Measurements from ENCODE around the gene VCX2. TPM values are rescaled to one million over a fixed set of nuclear protein-coding genes. Genes with fewer than 3 reads are reported as not detected.
"Not testable (repeated sequence)": the region's sequence is repeated elsewhere in the genome, so short reads cannot be mapped to it uniquely, and the experiment has no call there.

VCX2 gene
- total RNA-seq: not detected in 2 replicates
- not detected for polyA plus RNA-seq (2012)

DNA sequence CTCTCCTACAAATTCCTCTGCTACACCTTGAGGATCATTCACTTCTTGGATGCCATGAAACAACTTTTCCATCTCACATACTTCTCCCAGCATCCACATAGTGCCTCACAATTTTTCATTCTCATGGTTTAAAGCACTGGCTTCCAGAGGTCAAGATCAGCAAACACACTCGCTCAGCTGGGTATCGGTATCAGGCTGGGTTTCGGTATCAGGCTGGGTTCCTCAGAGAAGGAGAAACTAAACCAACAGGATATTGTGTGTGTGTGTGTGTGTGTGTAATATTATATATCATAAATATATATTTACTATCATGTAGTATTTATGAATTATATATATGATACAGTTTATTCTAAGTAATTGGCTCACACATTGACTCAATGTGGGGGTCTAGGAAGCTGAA lies at the start of gene VCX2:
VCX2 (minus strand) TSS at position 99 of the 400 bp plus-strand sequence. CDS start 624 bp downstream, outside the sequence.
- not testable (repeated sequence) for DNase-seq (ENCODE audit: low read depth)

DNA sequence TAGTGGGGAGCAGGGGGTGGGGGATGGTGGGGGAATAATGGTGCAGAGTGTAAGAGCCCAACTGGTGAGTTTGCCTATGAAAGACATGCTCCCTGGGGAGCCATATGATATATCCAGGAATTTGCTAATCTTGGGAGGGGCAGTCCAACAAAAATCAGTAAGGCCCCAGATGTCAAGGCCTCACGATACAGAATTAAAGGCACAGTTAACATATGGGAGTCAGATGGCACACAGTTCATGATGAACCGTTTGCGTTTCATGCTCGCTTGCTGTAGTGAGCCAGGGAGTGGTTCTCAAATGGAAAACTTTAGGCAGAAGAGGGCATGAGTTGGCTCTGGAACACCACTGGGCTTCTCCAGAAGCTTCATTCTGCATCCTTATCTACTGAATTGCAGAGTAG lies 33.9 kb upstream of the VCX2 start:
- no peak for DNase-seq (ENCODE audit: low read depth)

DNA sequence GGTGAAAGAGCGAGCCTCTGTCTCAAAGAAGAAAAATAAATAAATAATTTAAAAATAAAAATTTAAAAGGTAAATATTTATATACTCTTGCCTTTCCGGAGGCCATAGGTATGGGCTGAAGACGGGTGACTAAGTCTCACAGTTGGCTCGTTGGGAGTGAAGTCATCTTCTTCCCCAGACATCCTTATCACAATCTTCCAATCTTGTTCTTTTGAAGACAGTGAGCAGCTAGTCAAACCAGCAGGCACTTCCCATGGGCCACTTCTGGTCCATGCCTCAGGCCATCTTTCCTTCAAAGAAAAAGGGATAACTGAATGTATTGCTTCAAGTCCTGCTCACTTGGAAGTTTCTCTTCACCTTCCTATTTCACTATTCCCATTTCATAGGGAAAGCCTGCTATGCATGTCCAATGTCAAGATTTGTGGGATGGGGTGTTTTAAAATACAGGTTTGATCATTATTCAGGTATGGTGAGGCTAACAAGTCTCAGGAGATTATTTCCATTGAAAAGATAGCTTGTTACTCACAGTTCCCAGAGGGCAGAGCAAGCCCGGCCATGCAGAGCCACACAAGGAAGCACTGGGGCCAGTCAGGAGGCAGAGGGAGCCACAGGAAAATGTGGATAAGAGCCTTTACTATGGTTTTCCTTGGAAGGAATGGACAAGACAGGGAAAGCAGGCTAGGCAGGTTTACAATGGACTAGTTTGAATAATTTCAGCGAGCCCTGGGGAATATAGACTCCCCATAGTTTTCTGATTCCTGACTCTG lies 33.3 kb upstream of the VCX2 start:
- DNase-seq (ENCODE audit: low read depth): no peak

DNA sequence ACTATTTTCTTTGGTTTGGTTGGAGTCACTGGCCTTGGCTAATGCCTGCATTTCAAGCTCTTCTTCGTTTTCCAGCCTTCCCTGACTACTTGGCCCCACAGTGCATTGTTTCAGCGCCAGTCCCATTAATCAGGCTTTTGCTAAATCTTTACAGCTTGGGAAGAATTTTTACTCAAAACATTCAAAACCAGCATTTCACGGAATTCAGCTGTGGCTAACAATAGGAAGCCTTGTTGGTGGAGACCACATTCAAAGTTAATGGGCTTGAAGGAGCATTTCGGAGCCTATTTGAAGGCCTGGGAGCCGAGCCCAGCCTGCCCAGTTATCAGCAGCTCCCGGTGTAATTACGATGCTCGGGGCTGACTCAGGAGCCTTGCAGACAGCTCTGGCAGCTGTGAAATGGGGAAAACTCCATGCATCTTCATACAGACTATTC lies 30.8 kb upstream of the VCX2 start:
- no peak for DNase-seq (ENCODE audit: low read depth)

DNA sequence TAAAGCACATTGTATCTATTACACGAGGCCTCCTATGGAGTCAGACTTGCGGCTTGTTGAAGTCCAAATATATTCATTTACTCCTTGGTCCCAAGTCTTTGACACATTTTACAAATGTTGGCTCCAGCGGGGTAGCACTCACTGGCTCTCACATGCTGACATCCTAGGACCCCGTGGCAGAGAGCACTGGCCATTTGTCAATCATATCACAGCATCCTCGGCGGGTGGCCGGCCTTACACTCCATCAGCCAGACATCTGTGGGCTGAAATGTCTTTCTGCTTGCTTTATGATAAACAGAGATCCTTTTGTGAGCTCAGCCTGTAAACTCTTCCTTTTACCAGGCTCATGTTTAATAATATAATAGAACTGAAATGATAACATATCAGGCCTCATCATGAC lies 25.7 kb upstream of the VCX2 start:
- no peak for DNase-seq (ENCODE audit: low read depth)

- no peak for DNase-seq (ENCODE audit: low read depth)
These were observed 23.1 kb upstream of the VCX2 start for GRCh38 chrX:8194216-8194615.

DNA sequence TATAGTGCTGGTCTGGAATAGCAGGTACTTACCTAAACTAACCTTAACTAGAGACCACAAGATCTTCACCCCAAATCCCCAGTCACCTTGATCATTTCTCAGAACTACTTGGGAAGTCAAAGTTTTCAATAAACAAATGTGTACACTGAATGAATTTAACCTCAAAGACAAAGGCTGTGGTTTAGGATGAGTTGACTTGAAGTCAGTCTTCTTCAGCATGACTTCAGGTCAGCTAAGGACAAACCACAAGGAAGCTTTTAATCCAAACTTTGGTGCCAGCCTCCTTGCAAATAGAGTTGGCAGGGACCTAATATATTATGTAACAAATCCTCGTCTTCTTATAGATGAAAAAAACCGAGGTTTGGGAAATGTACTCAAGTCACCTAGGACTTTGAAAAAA lies 21.2 kb upstream of the VCX2 start:
- no peak for DNase-seq (ENCODE audit: low read depth)

- no peak for DNase-seq (ENCODE audit: low read depth)
These were observed 20.0 kb upstream of the VCX2 start for GRCh38 chrX:8191022-8191421.

GRCh38 chrX:8190341-8190830 lies 19.3 kb upstream of the VCX2 start:
- DNase-seq (ENCODE audit: low read depth): no peak

GRCh38 chrX:8189096-8189830 lies 18.2 kb upstream of the VCX2 start:
- no peak for DNase-seq (ENCODE audit: low read depth)

DNA sequence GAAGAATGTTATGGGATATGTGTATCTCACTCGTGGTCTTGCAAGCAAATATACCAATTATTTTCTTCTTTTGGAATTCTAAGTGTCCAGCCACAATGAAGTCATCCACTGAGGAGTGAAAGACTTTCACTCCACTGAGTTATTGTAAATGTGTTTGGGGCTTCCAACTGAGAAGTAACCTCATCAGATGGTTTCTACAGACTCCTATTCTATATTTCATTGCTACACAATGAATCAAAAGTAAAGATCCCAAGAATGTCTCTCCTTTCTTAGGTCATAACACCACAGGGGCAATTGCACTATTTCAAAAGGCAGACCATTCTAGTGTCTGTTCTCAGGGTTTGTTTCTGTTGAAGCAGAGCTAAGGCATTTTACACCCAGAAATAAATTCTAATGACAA lies 12.3 kb upstream of the VCX2 start:
- DNase-seq (ENCODE audit: low read depth): no peak

DNA sequence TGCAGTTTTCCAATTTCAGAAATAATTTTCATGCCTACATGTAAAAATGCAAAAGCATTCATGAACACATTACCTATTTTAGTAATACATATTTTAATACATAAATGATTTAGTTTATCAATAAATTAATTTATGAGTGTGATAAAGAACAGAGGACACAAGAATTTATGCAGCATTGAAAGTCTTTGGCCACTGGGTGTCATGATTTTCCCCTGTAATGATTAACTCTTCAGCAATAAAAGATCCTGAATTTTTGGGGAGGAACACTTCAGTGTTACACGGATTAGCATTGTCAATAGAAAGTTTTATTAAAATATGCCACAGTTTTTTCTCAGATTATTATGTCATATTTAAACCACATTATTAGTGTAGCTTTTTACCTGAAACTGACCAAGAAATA lies 8.6 kb upstream of the VCX2 start:
- no peak for DNase-seq (ENCODE audit: low read depth)

GRCh38 chrX:8154011-8154410 lies 17.1 kb downstream of the VCX2 start:
- not testable (repeated sequence) for DNase-seq (ENCODE audit: low read depth)

DNA sequence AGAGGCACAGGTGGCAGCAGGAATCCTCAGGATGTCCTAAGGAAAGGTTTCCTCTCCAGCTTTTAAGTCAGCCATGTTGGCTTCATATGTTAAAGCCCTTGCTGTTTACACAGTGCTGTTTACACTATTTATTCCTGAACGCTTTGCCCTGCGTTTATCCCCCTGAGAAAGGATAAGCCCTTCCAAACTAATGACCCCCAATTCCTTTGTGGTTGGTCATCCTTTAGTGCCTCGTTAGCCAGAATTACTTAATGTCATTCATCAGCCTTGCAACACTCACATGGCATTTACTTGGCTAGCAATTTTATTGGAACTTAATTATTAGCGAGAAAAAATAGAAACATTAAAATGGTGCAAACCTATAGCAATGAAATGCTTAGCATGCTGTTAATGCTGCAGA lies 23.8 kb downstream of the VCX2 start:
- DNase-seq (ENCODE audit: low read depth): no peak

GRCh38 chrX:8144925-8145324 lies 26.1 kb downstream of the VCX2 start:
- no peak for DNase-seq (ENCODE audit: low read depth)

DNA sequence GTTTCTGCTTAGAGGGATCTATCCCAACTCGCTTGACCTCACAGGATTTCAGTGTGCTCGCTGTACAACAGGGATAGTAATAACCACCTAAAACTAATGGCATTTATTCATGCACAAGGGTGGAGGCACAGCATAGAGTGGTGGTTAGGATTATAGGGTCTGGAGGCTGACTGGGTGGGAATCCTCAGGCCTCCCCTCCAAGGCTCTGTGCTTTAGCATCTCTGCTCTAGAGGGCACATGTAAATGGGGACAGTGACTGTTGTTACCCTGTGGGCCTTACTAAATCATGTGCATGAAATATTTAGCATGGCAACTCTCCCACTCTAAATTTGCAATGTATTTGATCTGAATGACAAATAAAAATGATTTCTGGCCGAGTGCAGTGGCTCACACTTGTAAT lies 29.2 kb downstream of the VCX2 start:
- DNase-seq (ENCODE audit: low read depth): no peak

DNA sequence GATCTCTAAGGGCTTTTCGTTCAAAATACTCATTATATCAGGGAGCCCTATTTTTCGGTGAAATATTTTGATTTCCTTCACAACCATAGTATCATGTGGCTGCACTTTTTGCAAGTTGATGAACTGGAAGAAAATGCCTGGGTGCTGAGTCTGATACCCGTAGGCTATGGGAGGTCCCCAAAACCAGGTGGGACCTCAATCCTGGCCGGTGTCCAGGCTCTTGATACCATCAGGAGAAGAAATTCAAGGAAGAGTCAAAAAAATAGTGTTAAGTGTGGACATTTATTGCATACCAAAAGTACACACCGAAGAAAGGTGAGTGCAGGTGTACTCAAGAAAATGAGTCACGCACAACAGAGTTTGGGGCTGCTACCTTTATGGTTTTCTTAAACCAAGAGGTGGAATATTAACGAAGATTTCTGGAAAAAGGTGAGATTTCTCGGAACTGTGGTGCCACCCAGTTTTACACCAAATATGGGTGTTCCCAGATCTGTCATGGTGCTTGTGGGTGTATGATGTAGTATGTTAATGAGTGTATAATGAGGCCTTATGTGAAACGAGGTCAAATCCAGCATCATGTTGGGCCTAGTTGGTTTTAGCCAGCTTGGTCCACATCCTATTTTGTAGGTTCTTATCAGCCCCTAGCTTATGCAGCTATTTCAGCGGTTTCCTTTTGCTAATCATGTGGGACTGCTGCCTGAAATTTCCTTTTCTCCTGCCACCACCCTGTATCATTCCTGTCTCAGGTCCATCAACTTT lies 29.9 kb downstream of the VCX2 start:
- no peak for DNase-seq (ENCODE audit: low read depth)

DNA sequence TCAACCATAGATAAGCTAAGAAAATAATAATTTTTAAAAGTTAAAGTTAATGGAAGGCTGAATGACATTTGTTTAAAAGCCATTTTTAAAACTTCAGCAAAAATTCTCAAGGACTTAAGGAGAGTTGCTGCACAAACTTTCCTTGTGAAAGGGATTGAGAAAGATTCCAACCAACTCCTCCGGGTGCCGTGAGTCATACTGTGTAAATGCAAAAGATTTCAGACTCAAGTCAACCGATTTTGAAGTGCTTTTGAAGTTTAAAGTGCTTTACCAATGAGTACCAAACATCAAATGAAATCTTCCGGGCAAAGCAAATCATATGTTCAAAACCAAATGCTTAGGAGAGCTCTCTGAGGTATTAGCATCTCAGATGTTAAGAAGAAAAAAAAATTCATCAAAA lies 31.4 kb downstream of the VCX2 start:
- DNase-seq (ENCODE audit: low read depth): no peak

DNA sequence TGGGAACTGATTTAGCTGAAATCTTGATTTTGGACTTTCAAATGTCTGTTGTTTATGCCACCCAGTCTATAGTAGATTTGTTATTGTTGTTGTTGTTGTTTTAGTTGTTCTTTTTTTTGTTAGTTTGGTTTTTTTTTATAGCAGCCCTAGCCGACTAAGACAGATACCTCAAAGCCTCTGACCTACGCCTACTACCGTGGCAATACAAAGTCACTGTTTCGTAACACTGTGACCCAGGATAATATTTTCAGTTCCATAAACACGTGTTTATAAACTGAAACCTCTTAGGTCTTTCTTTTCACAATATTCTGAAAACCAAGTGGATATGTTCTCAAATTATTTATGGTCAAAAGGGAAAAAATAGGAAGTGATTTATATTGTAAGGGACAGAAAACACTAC lies 32.8 kb downstream of the VCX2 start:
- no peak for DNase-seq (ENCODE audit: low read depth)

GRCh38 chrX:8126648-8127047 lies 44.4 kb downstream of the VCX2 start:
- DNase-seq (ENCODE audit: low read depth): no peak

DNA sequence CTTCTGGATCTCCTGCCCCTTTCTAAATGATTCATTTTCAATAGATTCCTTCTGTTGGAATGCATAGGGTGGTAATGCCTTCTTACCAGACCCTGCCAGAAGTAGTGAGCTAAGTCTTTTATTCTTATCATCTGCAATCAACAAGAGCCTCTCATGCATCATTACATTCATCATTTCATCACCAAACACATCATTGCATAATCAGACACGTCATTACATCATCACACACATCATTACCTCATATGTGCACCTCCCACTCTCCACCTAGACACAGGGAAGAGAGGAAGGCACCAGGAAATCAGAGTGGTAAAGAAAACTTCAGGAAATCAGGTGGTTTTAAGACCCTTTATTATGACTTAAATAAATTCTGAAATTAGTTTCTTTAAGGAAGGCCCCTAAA lies 45.0 kb downstream of the VCX2 start:
- DNase-seq (ENCODE audit: low read depth): no peak

DNA sequence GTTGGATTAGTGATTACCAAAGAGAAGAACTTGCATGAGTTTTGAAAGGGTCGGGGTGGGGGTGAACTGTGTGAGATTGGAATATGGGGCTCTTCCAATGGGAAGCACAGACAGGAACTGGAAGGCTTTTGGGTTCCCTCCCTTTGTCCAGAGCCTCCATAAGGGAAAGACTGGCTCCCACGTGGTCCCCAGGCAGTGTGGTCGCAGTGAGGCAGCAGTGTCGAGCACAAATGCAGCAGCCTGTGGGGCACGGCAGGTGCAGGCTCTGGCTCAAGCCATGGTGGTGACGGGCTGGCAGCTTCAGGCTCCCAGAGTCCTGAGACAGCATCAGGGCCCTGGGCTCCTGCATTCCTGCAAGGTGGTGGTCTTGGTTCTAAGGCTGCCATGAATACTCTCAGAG lies 45.5 kb downstream of the VCX2 start:
- DNase-seq (ENCODE audit: low read depth): no peak

Measured in myocyte (in vitro differentiated cells).